Activated naive CD4-positive, alpha-beta T cell treated with anti-CD3 and anti-CD28 coated beads, Interleukin-2, amount 10 ng/mL, durations not matched to agents 7 days and 5 days (primary cell): ENCODE data around the gene ASPSCR1.

Experiments
- CTCF ChIA-PET: fragments of 350-600 bp; sonication (Branson Sonifier 250); formaldehyde crosslinking; loops from one replicate; lab custom pipeline; 2021; ENCODE audit warnings: antibody characterized with exemption; lab: Charles Lee
- DNase-seq: peaks from one replicate; pipeline ENCODE4 v3.0.0-alpha.2; 2020
- H3K27ac Mint-ChIP-seq: one replicate; pipeline ENCODE4 v1.8.0; 2021; ENCODE audit warnings: mild to moderate bottlenecking, moderate library complexity, mixed read lengths
- H3K27me3 Mint-ChIP-seq: one replicate; pipeline ENCODE4 v1.8.0; 2021; ENCODE audit warnings: mild to moderate bottlenecking, mixed read lengths
- H3K36me3 Mint-ChIP-seq: one replicate; pipeline ENCODE4 v1.8.0; 2021; ENCODE audit warnings: mixed read lengths
- H3K4me1 Mint-ChIP-seq: one replicate; pipeline ENCODE4 v1.8.0; 2021; ENCODE audit warnings: mixed read lengths
- H3K4me3 Mint-ChIP-seq: one replicate; pipeline ENCODE4 v1.8.0; 2021; ENCODE audit warnings: mild to moderate bottlenecking, moderate library complexity, mixed read lengths
- H3K9me3 Mint-ChIP-seq: one replicate; pipeline ENCODE4 v1.8.0; 2021; ENCODE audit warnings: mixed read lengths

The ASPSCR1 gene

DNA sequence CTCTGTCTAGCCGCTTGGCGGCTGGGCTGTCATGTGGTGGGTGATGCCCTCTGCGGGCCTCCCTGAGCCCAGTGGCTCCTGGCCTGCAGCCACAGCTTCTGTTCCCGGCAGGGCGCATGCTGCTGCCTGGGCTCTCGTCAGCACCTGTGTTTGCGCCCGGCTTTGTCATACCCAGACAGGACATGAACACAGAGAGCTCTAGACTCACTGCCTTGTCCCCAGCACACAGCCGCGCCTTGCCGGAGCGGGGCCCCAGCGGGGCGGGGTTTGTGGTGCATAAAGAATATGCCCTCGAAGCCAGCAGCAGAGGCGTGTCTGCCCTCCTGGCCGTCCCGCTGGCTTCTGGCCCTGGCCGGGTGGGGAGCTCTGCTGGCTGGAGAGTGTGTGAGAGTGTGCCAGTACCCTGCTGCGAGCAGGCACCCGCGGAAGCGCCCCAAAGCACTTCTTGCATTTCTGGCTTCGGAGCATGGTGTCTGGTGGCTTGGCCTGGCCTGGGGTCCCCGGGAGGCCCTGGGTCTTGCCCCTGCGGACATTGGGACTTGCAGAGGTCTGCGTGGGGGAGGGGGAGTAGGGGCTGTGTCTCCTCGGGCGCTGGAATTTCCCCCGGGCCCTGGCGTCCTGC lies 14.4 kb downstream of the ASPSCR1 start:
- Mint-ChIP-seq H3K36me3 (peaks cover 2% of the 10 kb centered on the region), H3K27ac (no peak overlapping the region), H3K4me3 (no peak overlapping the region), H3K4me1 (peaks cover 1% of the 10 kb centered on the region), H3K27me3 (no peaks in the 10 kb centered on the region), H3K9me3 (no peaks in the 10 kb centered on the region)
- DNase-seq = no peak
- CTCF ChIA-PET = interaction anchor here (1.0 kb wide), 1 partner anchor 24 kb away, joined by 3 read pairs; no protein-coding TSS in a partner anchor

DNA sequence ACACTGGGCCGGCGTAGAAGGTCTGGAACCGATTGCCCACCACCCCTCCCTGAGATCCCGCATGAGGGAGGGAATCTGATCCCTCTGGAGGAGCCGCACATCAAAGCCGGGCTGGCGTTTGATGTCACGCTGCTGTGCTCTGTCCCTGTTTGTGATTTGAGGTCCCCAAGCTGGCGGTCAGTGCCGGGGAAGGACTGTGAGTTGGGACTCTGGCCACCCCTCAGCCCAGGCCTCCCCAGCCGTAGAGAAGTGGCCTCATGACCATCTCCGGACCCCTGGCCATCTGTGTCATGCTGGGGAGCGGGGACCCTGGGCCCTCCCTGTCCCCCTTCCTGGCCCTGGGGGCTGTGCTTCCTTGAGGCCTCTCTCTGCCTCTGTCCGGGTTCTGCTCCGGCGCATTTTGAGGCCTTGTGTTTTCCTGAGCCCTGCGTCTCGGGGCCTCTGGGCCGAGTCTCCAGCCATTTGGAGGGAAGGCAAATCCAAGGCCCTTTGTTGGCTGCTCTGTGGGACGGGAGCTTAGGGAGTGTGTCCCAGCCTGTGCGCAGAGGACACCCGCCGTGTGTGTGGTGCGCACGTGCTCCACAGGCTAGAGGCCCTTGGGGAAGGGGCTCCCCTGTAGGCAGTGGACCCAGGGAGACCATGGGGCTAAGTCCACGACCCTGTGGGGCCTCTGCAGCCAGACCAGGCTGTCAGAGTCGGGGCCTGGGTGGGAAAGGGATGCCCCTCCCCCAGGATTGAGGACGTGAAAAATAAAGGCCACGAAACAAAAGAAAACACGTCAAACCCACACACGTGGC lies 15.1 kb downstream of the ASPSCR1 start:
- Mint-ChIP-seq H3K4me1 (no peaks in the 10 kb centered on the region), H3K36me3 (no peaks in the 10 kb centered on the region), H3K27ac (no peak overlapping the region), H3K4me3 (no peak overlapping the region), H3K9me3 (no peaks in the 10 kb centered on the region), H3K27me3 (no peaks in the 10 kb centered on the region)
- CTCF ChIA-PET = no interaction called here
- DNase-seq = no peak

DNA sequence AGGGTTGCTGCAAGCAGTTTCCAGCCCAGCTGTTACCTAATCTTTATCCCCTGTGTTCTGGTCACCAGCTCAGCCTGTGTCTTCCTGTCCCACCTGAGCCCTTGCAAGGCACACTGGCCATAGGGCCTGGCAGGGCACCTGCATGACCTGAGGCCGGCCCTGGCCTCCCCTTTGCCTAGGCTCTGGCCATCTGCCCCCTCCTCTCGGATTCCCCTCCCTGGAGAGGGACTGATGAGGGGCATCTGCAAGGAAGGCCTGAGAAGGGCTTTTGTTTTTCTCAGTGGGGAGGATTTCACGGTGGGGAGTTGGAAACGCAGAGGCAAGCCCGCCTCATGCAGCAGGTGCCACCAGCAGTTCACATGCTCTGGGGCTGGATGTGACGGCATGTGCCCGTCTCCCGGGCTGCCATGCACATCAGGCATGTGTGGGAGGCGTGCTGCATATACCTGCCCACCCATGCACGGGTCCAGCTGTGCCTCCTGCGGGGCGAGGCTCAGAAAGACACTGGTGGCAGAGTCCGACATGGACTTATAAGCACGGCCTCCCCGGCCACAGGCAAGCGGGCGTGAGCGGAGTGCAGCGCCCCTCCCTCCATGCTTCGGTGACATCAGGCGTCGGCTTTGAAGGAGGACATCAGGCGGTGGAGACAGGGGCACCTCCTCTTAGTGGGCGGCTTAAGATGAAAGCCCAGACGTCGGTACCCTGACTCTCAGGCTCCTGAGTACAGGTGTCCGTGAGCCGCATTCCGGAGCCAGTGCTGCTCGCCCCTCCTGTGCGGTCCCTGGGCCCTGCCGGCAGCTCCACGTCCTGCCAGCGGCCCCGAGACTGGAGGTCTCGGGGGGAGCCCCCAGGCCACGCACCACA lies 16.5 kb downstream of the ASPSCR1 start:
- Mint-ChIP-seq H3K36me3 (no peaks in the 10 kb centered on the region), H3K4me1 (no peaks in the 10 kb centered on the region), H3K9me3 (no peaks in the 10 kb centered on the region), H3K4me3 (no peak overlapping the region), H3K27me3 (no peaks in the 10 kb centered on the region), H3K27ac (no peak overlapping the region)
- DNase-seq = no peak
- CTCF ChIA-PET = no interaction called here

DNA sequence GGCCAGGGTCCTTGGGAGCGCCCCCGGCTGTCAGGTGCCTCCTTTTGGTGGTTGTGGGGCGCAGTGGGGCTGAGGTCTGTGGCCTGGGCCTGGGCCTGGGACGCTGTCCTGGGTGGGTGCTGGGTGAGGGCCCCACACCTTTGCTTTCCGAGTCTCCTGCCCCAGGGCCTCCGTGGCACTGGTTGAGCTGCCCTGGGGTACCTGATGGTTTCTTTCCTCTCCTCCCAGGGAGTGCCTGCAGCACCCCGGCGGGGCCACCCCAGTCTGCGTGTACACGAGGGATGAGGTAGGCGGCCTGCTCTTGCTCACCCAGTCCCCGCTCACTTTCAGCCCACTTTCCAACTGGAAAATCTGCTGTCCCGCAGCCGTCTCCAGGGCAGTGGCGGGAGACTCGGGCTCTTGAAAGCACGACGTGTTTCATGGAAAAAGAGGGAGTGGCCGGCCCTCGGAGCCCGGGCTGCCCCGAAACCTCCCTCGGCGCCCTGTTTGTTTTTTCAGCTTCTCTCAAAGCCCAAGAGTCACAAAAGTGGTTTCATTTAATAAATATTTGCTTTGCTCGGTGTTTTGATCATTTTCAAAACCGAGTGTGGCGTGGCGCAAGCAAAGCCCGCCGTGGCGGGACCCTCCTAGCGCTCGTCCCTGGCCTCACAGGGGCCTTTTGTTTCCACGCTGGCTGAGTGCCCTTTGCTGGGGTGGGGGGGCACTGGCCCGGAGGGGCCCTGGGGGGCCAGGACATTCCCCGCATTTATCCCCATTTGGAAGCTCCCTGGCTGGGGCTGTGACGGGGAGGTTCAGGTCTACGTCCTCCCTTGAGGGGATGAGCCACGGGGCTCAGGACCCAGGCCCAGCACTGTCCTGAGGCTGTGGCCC lies 17.4 kb downstream of the ASPSCR1 start:
- H3K9me3 Mint-ChIP-seq = no peaks in the 10 kb centered on the region
- no peaks in the 10 kb centered on the region for H3K27me3 Mint-ChIP-seq
- DNase-seq = no peak
- no peaks in the 10 kb centered on the region for H3K4me1 Mint-ChIP-seq
- CTCF ChIA-PET = no interaction called here
- no peak overlapping the region for H3K4me3 Mint-ChIP-seq
- no peaks in the 10 kb centered on the region for H3K36me3 Mint-ChIP-seq
- no peak overlapping the region for H3K27ac Mint-ChIP-seq

DNA sequence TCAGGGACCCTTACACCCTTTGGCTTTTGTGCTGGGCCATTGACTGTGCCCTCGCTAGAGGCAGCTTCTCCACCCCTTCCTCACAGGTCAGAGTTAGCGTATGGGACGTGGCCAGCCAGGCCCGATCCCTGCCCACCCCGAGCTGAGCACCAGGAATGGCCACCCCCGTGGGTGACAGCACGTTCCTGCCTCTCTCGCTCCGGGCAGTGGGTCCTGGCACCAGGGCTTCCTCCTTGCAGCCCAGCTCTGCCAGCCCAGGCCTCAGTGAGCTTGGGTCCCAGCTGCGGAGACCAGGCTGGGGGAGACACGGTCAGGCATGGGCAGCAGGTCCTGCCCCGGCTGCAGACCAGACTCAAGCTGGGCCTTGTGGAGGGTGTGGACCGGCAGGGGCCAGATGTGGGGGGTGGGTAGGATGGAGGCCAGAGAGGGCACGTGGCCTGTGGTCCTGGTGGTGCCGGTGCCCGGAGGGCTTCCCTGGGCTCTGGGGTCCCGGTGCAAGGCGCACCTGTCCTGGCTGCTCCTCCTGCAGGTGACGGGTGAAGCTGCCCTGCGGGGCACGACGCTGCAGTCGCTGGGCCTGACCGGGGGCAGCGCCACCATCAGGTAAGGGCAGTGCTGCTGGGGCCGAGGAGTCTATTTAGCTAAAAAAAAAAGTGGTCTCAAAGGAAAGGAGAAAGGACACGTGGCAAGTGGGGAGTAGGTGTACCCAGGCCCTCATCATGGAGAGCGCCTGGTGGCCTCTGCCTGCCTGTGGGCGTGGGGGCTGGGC lies 18.2 kb downstream of the ASPSCR1 start:
- no peaks in the 10 kb centered on the region for H3K4me1 Mint-ChIP-seq
- no peak for DNase-seq
- H3K4me3 Mint-ChIP-seq = no peak overlapping the region
- CTCF ChIA-PET = no interaction called here
- no peaks in the 10 kb centered on the region for H3K27me3 Mint-ChIP-seq
- no peak overlapping the region for H3K27ac Mint-ChIP-seq
- no peaks in the 10 kb centered on the region for H3K9me3 Mint-ChIP-seq
- H3K36me3 Mint-ChIP-seq = no peaks in the 10 kb centered on the region

DNA sequence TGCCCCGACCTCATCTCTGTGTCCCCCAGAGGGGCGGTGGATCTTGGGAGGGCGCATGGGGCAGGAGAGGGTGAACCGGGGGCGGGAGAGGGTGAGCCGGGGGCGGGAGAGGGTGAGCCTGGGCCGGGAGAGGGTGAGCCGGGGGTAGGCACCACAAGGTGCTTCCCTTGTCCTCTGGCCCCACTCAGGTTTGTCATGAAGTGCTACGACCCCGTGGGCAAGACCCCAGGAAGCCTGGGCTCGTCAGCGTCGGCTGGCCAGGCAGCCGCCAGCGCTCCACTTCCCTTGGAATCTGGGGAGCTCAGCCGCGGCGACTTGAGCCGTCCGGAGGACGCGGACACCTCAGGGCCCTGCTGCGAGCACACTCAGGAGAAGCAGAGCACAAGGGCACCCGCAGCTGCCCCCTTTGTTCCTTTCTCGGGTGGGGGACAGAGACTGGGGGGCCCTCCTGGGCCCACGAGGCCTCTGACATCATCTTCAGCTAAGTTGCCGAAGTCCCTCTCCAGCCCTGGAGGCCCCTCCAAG lies 18.9 kb downstream of the ASPSCR1 start:
- CTCF ChIA-PET = interaction anchor here (0.8 kb wide), 1 partner anchor 37 kb away, joined by 3 read pairs; no protein-coding TSS in a partner anchor
- H3K9me3 Mint-ChIP-seq = no peaks in the 10 kb centered on the region

DNA sequence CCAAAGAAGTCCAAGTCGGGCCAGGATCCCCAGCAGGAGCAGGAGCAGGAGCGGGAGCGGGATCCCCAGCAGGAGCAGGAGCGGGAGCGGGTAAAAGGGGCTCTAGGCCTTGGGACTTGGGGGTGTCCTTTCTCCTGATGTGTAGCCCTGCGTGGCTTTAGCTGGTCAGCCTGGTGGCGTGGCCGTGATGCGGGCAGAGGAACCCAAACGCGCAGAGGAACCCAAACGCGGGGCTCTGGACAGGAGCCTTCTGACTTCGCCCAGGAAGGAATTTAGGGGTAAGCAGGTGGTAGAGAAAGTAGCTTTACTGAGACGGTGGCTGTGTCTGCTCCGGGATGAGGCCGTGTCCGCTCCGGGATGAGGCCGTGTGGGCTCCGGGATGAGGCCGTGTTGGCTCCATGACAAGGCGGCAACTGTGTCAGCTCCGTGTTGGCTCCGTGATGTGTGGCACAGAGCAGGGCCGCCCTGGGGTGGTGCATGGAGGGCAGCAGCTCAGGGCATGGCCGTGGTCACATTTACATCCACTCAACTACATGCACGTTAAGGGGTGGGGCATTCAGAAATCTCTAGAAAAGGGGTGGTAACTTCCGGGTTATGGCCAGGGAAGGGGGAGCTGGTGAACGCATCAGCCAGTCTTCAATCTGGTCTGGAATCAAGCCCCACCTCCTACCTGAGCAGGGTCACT lies 19.5 kb downstream of the ASPSCR1 start:
- no peak overlapping the region for H3K4me3 Mint-ChIP-seq
- no peak overlapping the region for H3K27ac Mint-ChIP-seq
- no peaks in the 10 kb centered on the region for H3K27me3 Mint-ChIP-seq
- H3K9me3 Mint-ChIP-seq = no peaks in the 10 kb centered on the region
- H3K36me3 Mint-ChIP-seq = no peaks in the 10 kb centered on the region
- no peaks in the 10 kb centered on the region for H3K4me1 Mint-ChIP-seq
- DNase-seq = no peak
- CTCF ChIA-PET = interaction anchor here (0.7 to 1.0 kb wide), 4 partner anchors 18 to 37 kb away, joined by 3 read pairs; no protein-coding TSS in a partner anchor

More for the DNA sequence above, 18.9 kb downstream of the ASPSCR1 start:
- Mint-ChIP-seq H3K27ac (no peak overlapping the region), H3K36me3 (no peaks in the 10 kb centered on the region), H3K4me1 (no peaks in the 10 kb centered on the region), H3K4me3 (no peak overlapping the region), H3K27me3 (no peaks in the 10 kb centered on the region)
- DNase-seq = no peak

DNA sequence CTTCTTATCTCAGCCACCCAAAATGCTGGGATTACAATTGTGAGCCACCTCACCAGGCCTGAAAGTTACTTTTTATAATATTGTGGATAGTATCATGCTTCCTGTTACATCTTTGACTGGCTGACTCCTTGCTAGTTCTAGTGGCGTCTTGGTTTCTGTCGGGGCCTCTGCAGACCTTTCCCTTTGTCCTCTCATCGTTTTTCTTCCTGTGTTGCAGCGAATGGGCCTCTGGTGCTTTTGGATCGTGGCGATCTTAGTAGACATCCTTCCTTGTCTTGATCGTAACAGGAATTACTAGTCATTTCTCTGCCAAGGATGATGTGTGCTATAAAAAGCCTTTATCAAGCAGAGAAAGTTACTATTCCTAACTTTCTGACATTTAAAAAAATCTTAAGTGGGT lies 20.8 kb downstream of the ASPSCR1 start:
- Mint-ChIP-seq H3K36me3 (no peaks in the 10 kb centered on the region), H3K4me3 (no peak overlapping the region), H3K27me3 (no peaks in the 10 kb centered on the region), H3K4me1 (no peaks in the 10 kb centered on the region), H3K27ac (no peak overlapping the region), H3K9me3 (no peaks in the 10 kb centered on the region)
- CTCF ChIA-PET = interaction anchor here (1.0 kb wide), 1 partner anchor 21 kb away, joined by 3 read pairs; no protein-coding TSS in a partner anchor
- no peak for DNase-seq

DNA sequence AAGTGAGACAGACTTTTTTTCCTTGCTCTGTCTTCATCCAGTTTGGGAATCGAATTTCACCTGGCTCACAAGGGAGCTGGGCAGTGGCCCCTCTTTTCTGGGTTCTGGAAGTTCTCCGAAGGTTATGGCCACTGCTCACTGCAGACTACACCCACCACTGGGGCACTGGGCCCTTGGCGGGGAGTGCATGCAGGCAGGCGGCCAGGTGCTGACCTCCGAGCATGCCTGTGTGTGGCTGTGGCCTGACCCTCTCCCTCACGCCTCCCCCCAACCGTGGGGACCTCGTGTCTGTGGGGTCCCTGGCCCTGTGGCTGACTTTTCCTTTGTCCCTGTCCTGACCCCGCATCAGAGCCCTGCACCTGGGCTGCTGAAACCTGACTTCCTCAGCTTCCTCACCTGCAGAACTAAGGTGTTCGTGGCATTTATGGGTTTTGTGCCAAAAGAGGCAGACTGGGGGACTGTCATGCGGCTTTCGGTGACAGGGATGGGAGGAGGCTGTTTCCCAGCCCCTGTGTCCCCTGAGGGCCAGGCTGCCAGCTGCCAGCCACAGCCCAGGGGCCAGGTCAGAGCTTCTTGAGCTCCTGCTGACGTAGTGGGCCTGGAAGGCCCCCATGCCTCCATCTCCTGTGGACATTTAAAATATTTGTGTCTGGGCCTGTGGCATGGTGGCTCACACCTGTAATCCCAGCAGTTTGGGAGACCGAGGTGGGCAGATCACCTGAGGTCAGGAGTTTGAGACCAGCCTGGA lies 21.4 kb downstream of the ASPSCR1 start:
- Mint-ChIP-seq H3K4me3 (no peak overlapping the region), H3K9me3 (no peaks in the 10 kb centered on the region), H3K27me3 (no peaks in the 10 kb centered on the region), H3K27ac (no peak overlapping the region), H3K4me1 (no peaks in the 10 kb centered on the region), H3K36me3 (no peaks in the 10 kb centered on the region)
- DNase-seq = no peak
- CTCF ChIA-PET = no interaction called here

DNA sequence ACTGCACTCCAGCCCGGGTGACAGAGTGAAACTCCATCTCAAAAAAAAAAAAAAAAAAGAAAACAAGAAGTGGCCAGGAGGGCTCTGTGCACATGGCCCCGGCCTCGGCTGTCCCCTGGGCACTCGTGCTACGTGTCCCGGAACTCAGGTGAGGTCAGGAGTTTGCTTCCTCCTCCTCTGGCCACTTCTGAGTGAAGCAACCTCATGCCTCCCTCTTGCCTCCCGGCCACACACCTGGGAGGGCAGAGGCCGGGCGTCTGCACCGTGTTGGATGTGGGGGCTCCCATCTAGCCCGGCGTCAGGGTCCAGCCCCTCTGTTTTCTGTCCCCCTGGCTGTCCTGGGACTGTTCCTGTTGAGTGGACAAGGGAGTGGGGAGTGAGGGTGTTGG lies 22.2 kb downstream of the ASPSCR1 start:
- CTCF ChIA-PET = no interaction called here
- Mint-ChIP-seq H3K36me3 (no peaks in the 10 kb centered on the region), H3K4me3 (no peak overlapping the region), H3K9me3 (no peaks in the 10 kb centered on the region), H3K4me1 (no peaks in the 10 kb centered on the region), H3K27ac (no peak overlapping the region), H3K27me3 (no peaks in the 10 kb centered on the region)
- DNase-seq = no peak

DNA sequence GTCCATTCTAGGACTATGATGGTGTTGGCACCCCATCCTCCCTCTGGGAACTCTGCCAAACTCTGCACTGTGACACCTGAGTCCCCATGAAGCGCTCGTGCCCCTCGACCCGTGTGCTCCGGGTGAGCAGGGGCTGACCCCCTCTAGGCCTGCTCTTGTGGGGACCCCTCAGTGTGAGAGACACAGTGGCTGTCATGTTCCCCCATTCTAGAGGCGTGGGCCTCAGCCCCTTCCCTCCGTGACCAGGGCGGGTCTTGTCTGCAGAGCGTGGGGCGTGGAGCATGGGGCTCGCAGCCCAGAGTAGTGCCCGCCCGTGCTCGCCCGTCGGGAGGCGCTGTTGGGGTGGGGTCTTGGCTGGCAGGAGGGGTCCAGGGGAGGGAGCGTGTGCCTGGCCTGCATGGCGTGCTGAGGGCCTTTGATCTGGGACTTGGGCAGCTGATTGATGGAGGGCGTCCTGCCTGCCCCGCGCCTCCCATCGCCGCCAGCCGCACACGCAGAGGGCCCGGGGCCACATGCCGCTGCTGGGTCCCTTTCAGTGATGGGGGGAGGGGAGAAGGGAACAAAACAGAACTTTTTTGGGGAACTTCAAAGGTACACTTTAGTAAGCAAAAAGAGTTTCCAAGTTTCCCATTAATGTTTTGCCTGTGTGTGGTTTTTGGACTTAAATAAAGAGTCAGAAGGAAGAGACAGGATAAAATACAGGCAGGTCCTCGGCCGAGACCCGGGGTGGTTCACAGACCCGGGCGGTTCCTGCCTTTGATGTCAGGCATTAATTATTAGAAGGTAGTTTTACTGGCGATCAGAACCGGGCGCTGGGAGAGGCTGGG lies 22.8 kb downstream of the ASPSCR1 start:
- Mint-ChIP-seq H3K4me1 (no peaks in the 10 kb centered on the region), H3K27me3 (no peaks in the 10 kb centered on the region), H3K27ac (no peak overlapping the region), H3K36me3 (no peaks in the 10 kb centered on the region), H3K9me3 (no peaks in the 10 kb centered on the region), H3K4me3 (no peak overlapping the region)
- CTCF ChIA-PET = no interaction called here
- DNase-seq = no peak
